Pancreas (tissue), 10 donors: ENCODE data around the gene PNPO. TPM values are rescaled to one million over a fixed set of nuclear protein-coding genes. Genes with fewer than 3 reads are reported as not detected.
A peak's percentile ranks its signal among the peaks of the same experiment; 100 is the strongest.

Experiments used
- ATAC-seq, 4 donors: fragments of 200-7000 bp; cut with Tn5 transposase; one replicate each; pipeline versions ENCODE4 v1.8.0 to v1.9.1; 2020; ENCODE audit warnings: mild to moderate bottlenecking in 4 of 4, moderate library complexity in 4 of 4
- DNase-seq, 6 donors: peaks; one replicate each; pipeline ENCODE4 v3.0.0-alpha.2; 2020
- FAIRE-seq: peaks from 2 replicates; lab custom pipeline; 2012; peaks lifted over from hg19 to GRCh38; lab: Jason Lieb, UNC
- H3K27ac ChIP-seq, 4 donors: fragments of 200-600 bp; sonication (generic); 1 replicate in 3 of 4; 2 replicates in 1 of 4; pipeline versions ENCODE4 v1.5.0 to v1.8.0; 2020
- H3K27me3 ChIP-seq, 4 donors: fragments of 200-600 bp; one replicate each; pipeline ENCODE4 v1.8.0; 2021
- H3K36me3 ChIP-seq, 3 donors: fragments of 200-600 bp; sonication (generic) in 1 of 3; one replicate each; pipeline versions ENCODE4 v1.5.0 to v1.8.0; 2020 to 2021
- H3K4me1 ChIP-seq, 3 donors: fragments of 200-600 bp; one replicate each; pipeline ENCODE4 v1.8.0; 2021
- H3K4me3 ChIP-seq, 4 donors: fragments of 200-600 bp; sonication (generic) in 2 of 4; one replicate each; pipeline versions ENCODE4 v1.5.0 to v1.8.0; 2020 to 2021
- H3K9me3 ChIP-seq, 4 donors: fragments of 200-600 bp; one replicate each; pipeline ENCODE4 v1.8.0; 2021
- WGBS, 2 donors: extraction: QIAGEN DNeasy Blood & Tissue Kit; methylation state at CpG; one replicate each; pipeline ENCODE4 v1.1.7; 2013; 5-methylcytosine and 5-hydroxymethylcytosine counted together
- intact Hi-C, 3 donors: fragments of 100-400 bp; cut with DNase I; formaldehyde crosslinking; loops; one replicate each; pipeline versions ENCODE4 v1.11.1 to v1.14.2; 2022
- polyA plus RNA-seq, 2 donors: library from polyadenylated mRNA; stranded (reverse); fragments of 200-250 nt; gene quantifications; one replicate each; pipeline ENCODE4 v1.2.3, GENCODE V29; 2013
- total RNA-seq, 6 donors: library from RNA; stranded (reverse); fragmentation: NEBNext Ultra II Directional in 4 of 6; extraction: Animal tissue kit (Norgen Biotek cat#: 25700) in 4 of 6; gene quantifications; one replicate each; pipeline versions ENCODE4 v1.2.1 to v1.2.4, GENCODE V29; 2021 to 2023
- TF ChIP-seq, protein P1 (sequence below), 4 donors: fragments of 200-600 bp; sonication (generic) in 3 of 4; IDR thresholded peaks; one replicate each; pipeline versions ENCODE4 v1.5.0 to v1.8.0; 2021; ENCODE audit warnings: antibody characterized with exemption in 4 of 4
- donor health status: healthy with polysubstance abuse.
- donor health status: DM: no; HTN: no; CAD: no; lungs with moderate emphysema.
- donor health status: DM: no; HTN: no; CAD: no.
- donor health status: control.
- donor health status: control.
- donor health status: Bipolar disorder and iron deficiency.
- donor health status: DM: yes; HTN: yes; CAD: no.
- donor health status: DM: no; HTN: no; CAD: no.
- donor health status: DM: no; HTN: no; CAD: no.
- donor health status: DM: yes; HTN: yes; CAD: no.

PNPO gene
- total and polyA plus RNA-seq, 8 donors, result 6.5 to 23.5 (median 16.2) TPM

DNA sequence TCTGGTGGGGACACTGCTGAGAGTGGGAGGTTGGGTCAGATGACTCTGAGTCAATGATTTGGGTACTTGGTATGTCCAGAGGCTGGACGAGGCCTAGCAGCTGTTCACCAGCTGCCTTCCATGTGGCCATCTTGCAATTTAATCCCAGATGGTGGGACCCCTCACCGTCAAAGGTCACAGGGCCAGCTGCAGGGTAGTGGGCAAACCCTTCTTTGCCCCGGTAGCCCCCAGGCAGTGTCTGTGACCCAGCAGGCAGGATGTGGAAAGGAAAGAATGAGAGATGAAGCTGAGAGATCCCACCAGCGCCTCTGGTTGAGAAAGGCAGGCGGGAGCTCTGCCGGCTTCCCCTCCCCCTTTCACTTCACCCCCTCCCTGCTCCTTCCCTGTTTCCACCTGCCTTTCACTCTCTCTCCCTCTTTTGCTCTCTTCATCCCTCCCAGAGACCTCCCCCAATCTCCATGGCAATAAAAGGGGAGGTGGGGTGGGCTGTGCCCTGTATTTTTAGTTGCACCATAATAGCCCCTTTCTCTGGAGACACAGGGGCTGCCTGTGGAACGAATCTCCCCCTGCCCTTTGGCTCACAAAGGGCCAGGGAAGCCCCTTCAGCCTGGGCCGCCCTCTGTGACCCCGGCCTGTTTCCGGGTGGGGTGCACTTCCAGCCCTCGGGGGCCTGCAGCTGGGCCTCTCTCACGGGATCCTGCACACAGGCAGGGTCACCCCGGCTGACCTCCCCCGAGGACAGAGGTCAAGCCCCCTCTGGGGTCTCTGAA is 49.8 kb downstream of the PNPO start:
- FAIRE-seq (no peak), DNase-seq (no peak), ATAC-seq (no peak)
- Histone ChIP-seq H3K36me3 (no peaks in the 10 kb centered on the region), H3K9me3 (no peaks in the 10 kb centered on the region), H3K27ac (no peak overlapping the region), H3K4me3 (no peak overlapping the region), H3K27me3 (no peaks in the 10 kb centered on the region), H3K4me1 (peaks cover 10 to 21% (median 16%) of the 10 kb centered on the region in 3 donors)
- TF ChIP-seq, protein P1, sequence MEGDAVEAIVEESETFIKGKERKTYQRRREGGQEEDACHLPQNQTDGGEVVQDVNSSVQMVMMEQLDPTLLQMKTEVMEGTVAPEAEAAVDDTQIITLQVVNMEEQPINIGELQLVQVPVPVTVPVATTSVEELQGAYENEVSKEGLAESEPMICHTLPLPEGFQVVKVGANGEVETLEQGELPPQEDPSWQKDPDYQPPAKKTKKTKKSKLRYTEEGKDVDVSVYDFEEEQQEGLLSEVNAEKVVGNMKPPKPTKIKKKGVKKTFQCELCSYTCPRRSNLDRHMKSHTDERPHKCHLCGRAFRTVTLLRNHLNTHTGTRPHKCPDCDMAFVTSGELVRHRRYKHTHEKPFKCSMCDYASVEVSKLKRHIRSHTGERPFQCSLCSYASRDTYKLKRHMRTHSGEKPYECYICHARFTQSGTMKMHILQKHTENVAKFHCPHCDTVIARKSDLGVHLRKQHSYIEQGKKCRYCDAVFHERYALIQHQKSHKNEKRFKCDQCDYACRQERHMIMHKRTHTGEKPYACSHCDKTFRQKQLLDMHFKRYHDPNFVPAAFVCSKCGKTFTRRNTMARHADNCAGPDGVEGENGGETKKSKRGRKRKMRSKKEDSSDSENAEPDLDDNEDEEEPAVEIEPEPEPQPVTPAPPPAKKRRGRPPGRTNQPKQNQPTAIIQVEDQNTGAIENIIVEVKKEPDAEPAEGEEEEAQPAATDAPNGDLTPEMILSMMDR (IDR thresholded peaks at IDR 0.05), result no peak
- intact Hi-C loops, result no loop called here
- WGBS, 2 donors, result 75 to 77% methylated on average over 14 of the region's 14 CpGs

DNA sequence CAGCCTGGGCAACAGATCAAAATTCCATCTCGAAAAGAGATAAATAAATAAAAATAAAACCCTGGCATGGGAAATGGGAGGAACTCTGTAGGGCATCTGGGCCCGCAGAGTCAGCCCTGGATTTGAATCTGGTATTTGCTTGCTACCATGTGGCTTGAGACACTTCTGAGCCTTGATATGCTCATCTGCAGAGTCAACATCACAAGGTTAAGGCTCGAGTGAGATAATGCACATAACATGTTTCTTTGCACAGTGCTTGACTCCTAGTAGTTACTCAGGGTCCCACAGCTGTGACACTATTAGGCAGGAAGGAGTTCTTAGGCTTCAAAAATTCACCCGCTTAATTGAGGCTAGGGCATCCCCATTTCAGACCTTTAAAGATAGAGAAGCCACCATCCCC is 50.8 kb downstream of the PNPO start:
- H3K4me1 ChIP-seq, result peaks cover 10 to 18% (median 16%) of the 10 kb centered on the region in 3 donors
- H3K27ac ChIP-seq, result no peak overlapping the region
- H3K9me3 ChIP-seq, result no peaks in the 10 kb centered on the region
- 59 to 64% methylated on average over 4 of the region's 4 CpGs for WGBS, 2 donors
- DNase-seq (no peak), ATAC-seq (no peak), FAIRE-seq (no peak)
- TF ChIP-seq, protein P1 (IDR thresholded peaks at IDR 0.05), result no peak
- no peaks in the 10 kb centered on the region for H3K36me3 ChIP-seq
- intact Hi-C loops, result no loop called here
- H3K4me3 ChIP-seq, result no peak overlapping the region
- no peaks in the 10 kb centered on the region for H3K27me3 ChIP-seq

- TF ChIP-seq, protein P1 (IDR thresholded peaks at IDR 0.05), result no peak
- ATAC-seq (no peak), DNase-seq (no peak), FAIRE-seq (no peak)
- H3K9me3 ChIP-seq, result no peaks in the 10 kb centered on the region
- H3K27ac ChIP-seq, result no peak overlapping the region
- no peaks in the 10 kb centered on the region for H3K27me3 ChIP-seq
- intact Hi-C loops, result no loop called here
- no peaks in the 10 kb centered on the region for H3K36me3 ChIP-seq
- 64 to 68% methylated on average over 9 of the region's 9 CpGs for WGBS, 2 donors
- no peak overlapping the region for H3K4me3 ChIP-seq
- peaks cover 10 to 17% (median 16%) of the 10 kb centered on the region in 3 donors for H3K4me1 ChIP-seq
These were observed 51.7 kb downstream of the PNPO start for GRCh38 chr17:47993031-47993564.

DNA sequence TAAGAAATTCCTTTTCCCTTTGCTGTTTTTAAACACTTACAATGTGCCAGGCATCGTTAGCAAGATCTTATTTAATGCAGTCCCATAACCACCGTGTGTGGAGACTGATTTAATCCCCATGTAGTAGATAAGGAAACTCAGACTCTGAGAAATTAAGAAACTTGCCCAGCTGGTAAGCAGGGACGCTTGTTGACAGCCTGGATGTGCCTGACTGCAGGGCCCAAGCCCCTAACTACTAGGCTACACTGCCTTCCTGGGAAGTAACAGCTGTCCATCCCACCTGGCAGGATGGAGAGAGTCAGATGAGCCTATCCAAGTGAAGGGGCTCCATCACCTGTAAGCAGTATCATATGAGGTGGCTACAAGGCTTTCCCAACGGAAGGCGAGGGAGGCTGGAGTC is 52.6 kb downstream of the PNPO start:
- no peaks in the 10 kb centered on the region for H3K27me3 ChIP-seq
- DNase-seq (peak in 2 of 6 donors; percentile 58 to 62), ATAC-seq (peak; percentile 19 to 67 (median 38)), FAIRE-seq (no peak)
- intact Hi-C loops, result no loop called here
- no peaks in the 10 kb centered on the region for H3K9me3 ChIP-seq
- no peak overlapping the region for H3K4me3 ChIP-seq
- TF ChIP-seq, protein P1 (IDR thresholded peaks at IDR 0.05), result no peak
- peak overlapping the region in 1 of 4 donors; percentile 1 for H3K27ac ChIP-seq
- peaks cover 10 to 17% (median 16%) of the 10 kb centered on the region in 3 donors for H3K4me1 ChIP-seq
- WGBS, 2 donors, result 54 to 61% methylated on average over 5 of the region's 5 CpGs
- H3K36me3 ChIP-seq, result no peaks in the 10 kb centered on the region

- peaks cover 10 to 17% (median 16%) of the 10 kb centered on the region in 3 donors for H3K4me1 ChIP-seq
- FAIRE-seq (no peak), DNase-seq (no peak), ATAC-seq (no peak)
- H3K9me3 ChIP-seq, result no peaks in the 10 kb centered on the region
- no peaks in the 10 kb centered on the region for H3K36me3 ChIP-seq
- 96 to 98% methylated on average over 4 of the region's 4 CpGs for WGBS, 2 donors
- H3K27ac ChIP-seq, result peak overlapping the region in 3 of 4 donors; percentile 29 to 66 (median 65)
- H3K4me3 ChIP-seq, result no peak overlapping the region
- no peaks in the 10 kb centered on the region for H3K27me3 ChIP-seq
- TF ChIP-seq, protein P1 (IDR thresholded peaks at IDR 0.05), result no peak
- intact Hi-C loops, result no loop called here
These were observed 53.4 kb downstream of the PNPO start for GRCh38 chr17:47994724-47995123.
